Measurements from ENCODE around the gene GABBR2. TPM values are rescaled to one million over a fixed set of nuclear protein-coding genes. Genes with fewer than 3 reads are reported as not detected.

Gene GABBR2
- 0.85 TPM for polyA plus RNA-seq (2013, experiment 1 of 2)
- polyA plus RNA-seq (2013, experiment 2 of 2) = 0.70 TPM

- no peaks in the 10 kb centered on the region for H3K9me3 ChIP-seq (ENCODE audit: insufficient read depth, low read depth, low read length)
- H3K36me3 ChIP-seq (ENCODE audit: insufficient read depth, low read length) = no peaks in the 10 kb centered on the region
- H3K27ac ChIP-seq (ENCODE audit: low read depth, low read length) = no peak within 1 kb of the TSS
- H3K9ac ChIP-seq (ENCODE audit: low read depth, low read length) = no peak within 1 kb of the TSS; the same call in 1 of the 2 replicates
- no peaks in the 10 kb centered on the region for H3K4me1 ChIP-seq (ENCODE audit: insufficient read depth, low read length)
- WGBS = 2% methylated on average over 111 of the region's 111 CpGs
- H3K27me3 ChIP-seq (ENCODE audit: insufficient read depth, low read length) = peaks cover 88% of the 10 kb centered on the region
- H3K4me3 ChIP-seq (ENCODE audit: low read length) = peak within 1 kb of the TSS; percentile 50
Observed at GRCh38 chr9:98708933-98709911, at the start of gene GABBR2. Gene GABBR2, minus strand, starts transcription at chr9:98708935. Its CDS starts 198 bp downstream, at chr9:98708737.

- no peak overlapping the region for H3K27ac ChIP-seq (ENCODE audit: low read depth, low read length)
- H3K9me3 ChIP-seq (ENCODE audit: insufficient read depth, low read depth, low read length) = peaks cover 13% of the 10 kb centered on the region
- WGBS = 88% methylated on average over 6 of the region's 6 CpGs
- H3K9ac ChIP-seq (ENCODE audit: low read depth, low read length) = no peak overlapping the region
- H3K4me3 ChIP-seq (ENCODE audit: low read length) = no peak overlapping the region
- no peaks in the 10 kb centered on the region for H3K27me3 ChIP-seq (ENCODE audit: insufficient read depth, low read length)
- no peaks in the 10 kb centered on the region for H3K4me1 ChIP-seq (ENCODE audit: insufficient read depth, low read length)
- peaks cover 90% of the 10 kb centered on the region for H3K36me3 ChIP-seq (ENCODE audit: insufficient read depth, low read length)
Observed at GRCh38 chr9:98755006-98755618, 46.4 kb upstream of the GABBR2 start.

GRCh38 chr9:98751210-98751609, 42.5 kb upstream of the GABBR2 start:
- WGBS = 90% methylated on average over 2 of the region's 2 CpGs
- H3K36me3 ChIP-seq (ENCODE audit: insufficient read depth, low read length) = peaks cover 89% of the 10 kb centered on the region
- no peak overlapping the region for H3K27ac ChIP-seq (ENCODE audit: low read depth, low read length)
- H3K27me3 ChIP-seq (ENCODE audit: insufficient read depth, low read length) = no peaks in the 10 kb centered on the region
- no peak overlapping the region for H3K4me3 ChIP-seq (ENCODE audit: low read length)
- no peak overlapping the region for H3K9ac ChIP-seq (ENCODE audit: low read depth, low read length)
- H3K4me1 ChIP-seq (ENCODE audit: insufficient read depth, low read length) = no peaks in the 10 kb centered on the region
- H3K9me3 ChIP-seq (ENCODE audit: insufficient read depth, low read depth, low read length) = no peaks in the 10 kb centered on the region

GRCh38 chr9:98750364-98751060, 41.8 kb upstream of the GABBR2 start:
- Histone ChIP-seq H3K27ac (ENCODE audit: low read depth, low read length) (no peak overlapping the region), H3K9ac (ENCODE audit: low read depth, low read length) (no peak overlapping the region), H3K36me3 (ENCODE audit: insufficient read depth, low read length) (peaks cover 89% of the 10 kb centered on the region), H3K27me3 (ENCODE audit: insufficient read depth, low read length) (no peaks in the 10 kb centered on the region), H3K9me3 (ENCODE audit: insufficient read depth, low read depth, low read length) (no peaks in the 10 kb centered on the region), H3K4me3 (ENCODE audit: low read length) (no peak overlapping the region), H3K4me1 (ENCODE audit: insufficient read depth, low read length) (no peaks in the 10 kb centered on the region)
- 93% methylated on average over 5 of the region's 5 CpGs for WGBS

DNA sequence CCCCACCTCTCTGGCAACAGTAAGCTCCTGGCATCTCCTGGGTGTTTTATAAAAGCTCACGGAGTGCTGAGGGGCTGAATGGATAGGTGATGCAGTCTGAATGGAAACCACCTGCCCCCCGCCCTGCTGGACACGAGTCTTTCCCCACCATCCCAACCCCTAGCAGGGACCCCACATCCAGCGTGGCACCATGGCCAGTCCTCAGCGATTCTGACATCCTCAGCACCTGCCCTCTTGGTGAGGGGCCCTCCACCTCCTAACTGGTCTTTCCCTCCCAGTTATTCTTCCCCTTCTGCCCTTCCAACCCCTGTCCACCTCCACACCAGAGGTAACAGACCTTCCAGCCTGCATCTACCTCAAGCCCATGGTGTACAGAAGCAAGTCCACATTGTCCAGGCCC, 38.7 kb upstream of the GABBR2 start:
- Histone ChIP-seq H3K9me3 (ENCODE audit: insufficient read depth, low read depth, low read length) (no peaks in the 10 kb centered on the region), H3K9ac (ENCODE audit: low read depth, low read length) (no peak overlapping the region), H3K4me1 (ENCODE audit: insufficient read depth, low read length) (no peaks in the 10 kb centered on the region), H3K27me3 (ENCODE audit: insufficient read depth, low read length) (no peaks in the 10 kb centered on the region), H3K36me3 (ENCODE audit: insufficient read depth, low read length) (peaks cover 81% of the 10 kb centered on the region), H3K4me3 (ENCODE audit: low read length) (no peak overlapping the region), H3K27ac (ENCODE audit: low read depth, low read length) (no peak overlapping the region)
- WGBS = 88% methylated on average over 5 of the region's 5 CpGs

DNA sequence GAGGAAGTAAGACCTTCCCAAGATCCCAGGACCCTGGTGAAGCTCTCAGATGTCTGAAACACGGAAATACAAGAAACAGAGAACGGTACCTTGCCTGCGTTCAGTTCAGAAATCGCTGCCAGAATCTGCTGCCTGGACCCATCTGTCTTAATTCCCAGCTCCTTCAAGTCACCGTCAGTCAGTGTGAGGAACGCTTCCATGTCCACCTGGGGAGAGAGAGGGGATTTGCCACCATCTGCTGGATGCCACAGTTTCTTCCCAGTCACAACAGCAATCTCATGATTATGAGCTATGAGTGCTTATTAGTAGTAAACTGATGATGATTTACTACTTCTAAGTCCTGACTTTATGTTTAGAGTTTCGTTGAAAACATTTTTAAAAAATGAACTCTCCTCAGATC, 36.7 kb upstream of the GABBR2 start:
- Histone ChIP-seq H3K4me1 (ENCODE audit: insufficient read depth, low read length) (no peaks in the 10 kb centered on the region), H3K27ac (ENCODE audit: low read depth, low read length) (no peak overlapping the region), H3K27me3 (ENCODE audit: insufficient read depth, low read length) (no peaks in the 10 kb centered on the region), H3K4me3 (ENCODE audit: low read length) (no peak overlapping the region), H3K9ac (ENCODE audit: low read depth, low read length) (no peak overlapping the region), H3K9me3 (ENCODE audit: insufficient read depth, low read depth, low read length) (no peaks in the 10 kb centered on the region), H3K36me3 (ENCODE audit: insufficient read depth, low read length) (peaks cover 76% of the 10 kb centered on the region)
- whole genome bisulfite sequencing = 95% methylated on average over 7 of the region's 7 CpGs

DNA sequence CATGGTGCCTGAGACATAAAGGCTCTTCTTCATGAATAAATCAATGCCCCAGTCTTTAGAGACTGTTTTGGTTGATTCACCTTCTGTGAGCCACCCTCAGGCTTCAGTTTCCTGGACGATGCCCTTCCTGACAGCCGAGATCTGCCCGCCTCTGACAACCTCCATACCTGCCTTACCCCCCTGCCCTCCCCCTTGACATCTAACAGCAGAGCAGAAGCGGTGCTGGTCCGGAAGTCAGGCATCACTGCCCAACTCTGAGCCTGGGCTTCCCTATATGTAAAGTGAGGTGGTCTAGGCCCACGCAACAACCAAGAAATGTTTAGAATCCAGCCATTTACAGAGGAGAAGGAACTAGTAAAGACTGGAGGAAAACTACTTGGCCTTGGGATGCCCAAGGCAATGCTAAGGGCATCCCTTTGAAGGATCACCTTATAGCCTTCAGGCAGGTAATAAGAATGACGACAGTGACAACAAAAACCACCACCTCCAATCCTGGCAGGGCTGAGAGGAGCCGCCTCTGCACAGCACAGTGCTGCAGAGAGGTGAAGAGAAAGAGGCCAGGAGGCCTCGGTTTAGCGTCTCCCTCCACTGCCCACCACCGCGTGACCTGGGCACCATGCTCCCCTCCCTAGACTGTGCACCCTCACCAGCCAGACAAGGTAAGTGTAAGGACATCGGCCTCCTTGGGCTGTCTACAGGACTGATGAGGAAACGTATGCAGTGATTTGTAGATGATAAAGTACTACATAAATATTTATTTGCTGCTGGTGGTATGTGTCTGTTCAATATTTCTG, 35.3 kb upstream of the GABBR2 start:
- H3K9ac ChIP-seq (ENCODE audit: low read depth, low read length) = no peak overlapping the region
- H3K27ac ChIP-seq (ENCODE audit: low read depth, low read length) = no peak overlapping the region
- H3K27me3 ChIP-seq (ENCODE audit: insufficient read depth, low read length) = no peaks in the 10 kb centered on the region
- no peak overlapping the region for H3K4me3 ChIP-seq (ENCODE audit: low read length)
- H3K9me3 ChIP-seq (ENCODE audit: insufficient read depth, low read depth, low read length) = peaks cover 3% of the 10 kb centered on the region
- H3K4me1 ChIP-seq (ENCODE audit: insufficient read depth, low read length) = no peaks in the 10 kb centered on the region
- peaks cover 65% of the 10 kb centered on the region for H3K36me3 ChIP-seq (ENCODE audit: insufficient read depth, low read length)
- WGBS = 95% methylated on average over 14 of the region's 14 CpGs

DNA sequence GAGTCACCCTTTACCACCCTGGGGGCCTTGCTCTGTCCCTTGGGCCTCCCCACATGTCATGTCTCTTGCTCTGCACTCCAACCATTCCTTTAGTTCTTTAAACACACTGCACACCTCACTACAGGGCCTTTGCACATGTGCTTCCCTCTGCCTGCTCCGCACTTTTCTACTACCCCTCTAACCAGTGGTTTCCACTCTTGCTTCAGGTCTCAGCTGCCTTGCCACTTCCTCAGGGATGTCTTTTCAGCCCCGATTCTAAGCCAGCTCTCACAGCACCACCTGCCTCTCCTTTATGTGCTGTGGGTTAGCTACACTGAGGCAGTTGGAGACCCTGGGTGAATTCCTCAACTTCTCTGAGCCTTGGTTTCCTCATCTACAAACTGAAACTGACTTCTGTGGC, 34.6 kb upstream of the GABBR2 start:
- Histone ChIP-seq H3K36me3 (ENCODE audit: insufficient read depth, low read length) (peaks cover 64% of the 10 kb centered on the region), H3K27ac (ENCODE audit: low read depth, low read length) (no peak overlapping the region), H3K27me3 (ENCODE audit: insufficient read depth, low read length) (no peaks in the 10 kb centered on the region), H3K9me3 (ENCODE audit: insufficient read depth, low read depth, low read length) (peaks cover 7% of the 10 kb centered on the region), H3K4me1 (ENCODE audit: insufficient read depth, low read length) (no peaks in the 10 kb centered on the region), H3K9ac (ENCODE audit: low read depth, low read length) (no peak overlapping the region), H3K4me3 (ENCODE audit: low read length) (no peak overlapping the region)
- WGBS = 90% methylated on average over 2 of the region's 2 CpGs

GRCh38 chr9:98742325-98743280, 33.9 kb upstream of the GABBR2 start:
- Histone ChIP-seq H3K9me3 (ENCODE audit: insufficient read depth, low read depth, low read length) (peaks cover 7% of the 10 kb centered on the region), H3K4me1 (ENCODE audit: insufficient read depth, low read length) (no peaks in the 10 kb centered on the region), H3K27ac (ENCODE audit: low read depth, low read length) (no peak overlapping the region), H3K27me3 (ENCODE audit: insufficient read depth, low read length) (no peaks in the 10 kb centered on the region), H3K4me3 (ENCODE audit: low read length) (no peak overlapping the region), H3K36me3 (ENCODE audit: insufficient read depth, low read length) (peaks cover 60% of the 10 kb centered on the region), H3K9ac (ENCODE audit: low read depth, low read length) (no peak overlapping the region)
- 90% methylated on average over 9 of the region's 10 CpGs for WGBS

Measured in HUES64 (cell line).